Measurements from ENCODE around the gene PROM1. TPM values are rescaled to one million over a fixed set of nuclear protein-coding genes. Genes with fewer than 3 reads are reported as not detected.

Gene PROM1
- total RNA-seq, 1 experiment from 2014 or later: not detected

DNA sequence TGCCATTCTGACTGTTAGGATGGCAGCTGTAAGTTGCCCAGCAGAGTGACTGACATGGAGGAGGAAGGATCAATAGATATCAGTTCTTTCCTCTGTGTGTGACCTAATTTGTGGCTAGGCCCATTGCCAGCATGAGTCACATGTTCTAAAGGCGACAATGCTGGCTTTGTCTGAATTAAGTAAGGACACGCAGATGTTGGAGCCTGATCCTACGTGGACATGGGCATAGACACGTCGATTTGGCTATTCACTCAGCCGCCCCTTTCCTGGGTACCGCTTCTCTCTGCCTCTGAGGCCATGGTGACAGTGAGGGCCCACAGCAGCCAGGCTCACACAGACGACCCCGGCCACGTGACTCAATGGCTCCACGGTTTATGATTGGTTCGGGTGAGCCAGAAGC is 16.3 kb downstream of the PROM1 start:
- Histone ChIP-seq H3K27me3 (replicated peaks) (no peaks in the 10 kb centered on the region), H3K27ac (no peak overlapping the region), H3K4me1 (replicated peaks) (no peaks in the 10 kb centered on the region), H3K9me3 (replicated peaks) (no peaks in the 10 kb centered on the region), H3K4me3 (no peak overlapping the region), H3K36me3 (no peaks in the 10 kb centered on the region)
- DNase-seq (ENCODE audit: low read depth in 1 of 2, low spot score in 2 of 2): no peak

DNA sequence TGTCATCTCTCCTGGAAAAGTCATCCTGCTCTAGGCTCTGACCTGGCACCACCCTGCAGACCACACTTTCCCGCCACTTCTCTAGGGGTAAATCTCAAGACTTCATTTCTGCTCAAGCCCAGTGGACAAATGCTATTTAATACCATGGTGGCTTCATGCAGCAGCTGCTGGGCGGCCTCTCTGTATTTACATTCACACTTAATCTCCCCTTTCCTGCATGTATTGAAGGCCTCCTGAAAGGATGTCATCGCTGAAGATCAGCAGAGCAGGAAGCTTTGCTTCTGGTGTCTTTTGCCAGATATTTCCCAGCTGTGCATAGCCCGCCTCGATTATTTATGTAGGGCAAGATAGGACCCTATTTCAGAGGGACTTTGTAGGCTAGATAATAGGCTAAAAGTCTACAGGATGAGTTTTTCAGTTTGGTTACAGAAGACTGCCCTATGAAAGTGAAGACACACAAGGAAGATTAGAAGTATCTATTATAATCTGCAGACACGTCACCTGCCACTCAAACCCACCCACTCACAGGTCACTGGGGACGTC is 17.2 kb downstream of the PROM1 start:
- no peaks in the 10 kb centered on the region for H3K9me3 ChIP-seq (replicated peaks)
- H3K4me3 ChIP-seq: no peak overlapping the region
- H3K27me3 ChIP-seq (replicated peaks): no peaks in the 10 kb centered on the region
- H3K4me1 ChIP-seq (replicated peaks): no peaks in the 10 kb centered on the region
- no peak for DNase-seq (ENCODE audit: low read depth in 1 of 2, low spot score in 2 of 2)
- H3K27ac ChIP-seq: no peak overlapping the region
- H3K36me3 ChIP-seq: no peaks in the 10 kb centered on the region

DNA sequence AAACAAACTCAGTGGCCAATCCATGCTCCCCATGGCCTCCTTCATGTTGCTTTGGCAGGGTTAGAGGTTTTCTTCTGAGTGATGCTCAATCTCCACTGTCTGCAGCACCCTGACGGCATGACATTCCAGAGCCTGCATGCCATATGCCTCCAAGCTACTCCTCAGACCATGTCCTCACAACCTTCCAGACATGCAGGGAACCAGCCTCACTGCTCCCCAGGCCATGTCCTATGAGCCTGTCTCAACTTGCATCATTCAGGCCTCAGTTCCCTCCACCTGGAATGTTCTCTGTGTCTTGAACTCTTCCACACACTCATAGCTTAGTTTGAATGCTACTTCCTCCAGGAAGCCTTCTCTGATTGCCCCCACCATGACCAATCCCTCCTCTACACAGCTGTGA is 18.8 kb downstream of the PROM1 start:
- Histone ChIP-seq H3K4me3 (no peak overlapping the region), H3K27me3 (replicated peaks) (no peaks in the 10 kb centered on the region), H3K4me1 (replicated peaks) (no peaks in the 10 kb centered on the region), H3K9me3 (replicated peaks) (no peaks in the 10 kb centered on the region), H3K36me3 (no peaks in the 10 kb centered on the region), H3K27ac (no peak overlapping the region)
- no peak for DNase-seq (ENCODE audit: low read depth in 1 of 2, low spot score in 2 of 2)

DNA sequence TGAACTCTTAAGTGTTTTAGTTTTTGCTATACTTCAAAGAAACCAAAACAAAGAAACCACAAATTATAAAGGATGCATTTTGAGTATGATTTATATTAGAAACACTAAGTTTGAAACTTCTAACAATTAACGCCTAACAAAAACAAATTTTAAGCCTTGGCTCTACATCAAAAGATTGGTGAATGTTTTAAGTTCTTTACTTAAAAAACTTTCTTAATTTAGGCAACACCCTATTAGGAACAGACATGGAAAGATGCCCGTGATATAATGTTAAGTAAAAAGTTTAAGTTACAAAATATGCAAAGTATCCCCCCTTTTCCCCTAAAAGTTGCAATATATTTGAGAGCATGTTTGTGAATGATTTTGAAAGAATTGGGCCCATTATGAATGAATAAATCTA is 21.2 kb downstream of the PROM1 start:
- Histone ChIP-seq H3K36me3 (no peaks in the 10 kb centered on the region), H3K27me3 (replicated peaks) (no peaks in the 10 kb centered on the region), H3K27ac (no peak overlapping the region), H3K4me1 (replicated peaks) (no peaks in the 10 kb centered on the region), H3K9me3 (replicated peaks) (no peaks in the 10 kb centered on the region), H3K4me3 (no peak overlapping the region)
- DNase-seq (ENCODE audit: low read depth in 1 of 2, low spot score in 2 of 2): no peak

DNA sequence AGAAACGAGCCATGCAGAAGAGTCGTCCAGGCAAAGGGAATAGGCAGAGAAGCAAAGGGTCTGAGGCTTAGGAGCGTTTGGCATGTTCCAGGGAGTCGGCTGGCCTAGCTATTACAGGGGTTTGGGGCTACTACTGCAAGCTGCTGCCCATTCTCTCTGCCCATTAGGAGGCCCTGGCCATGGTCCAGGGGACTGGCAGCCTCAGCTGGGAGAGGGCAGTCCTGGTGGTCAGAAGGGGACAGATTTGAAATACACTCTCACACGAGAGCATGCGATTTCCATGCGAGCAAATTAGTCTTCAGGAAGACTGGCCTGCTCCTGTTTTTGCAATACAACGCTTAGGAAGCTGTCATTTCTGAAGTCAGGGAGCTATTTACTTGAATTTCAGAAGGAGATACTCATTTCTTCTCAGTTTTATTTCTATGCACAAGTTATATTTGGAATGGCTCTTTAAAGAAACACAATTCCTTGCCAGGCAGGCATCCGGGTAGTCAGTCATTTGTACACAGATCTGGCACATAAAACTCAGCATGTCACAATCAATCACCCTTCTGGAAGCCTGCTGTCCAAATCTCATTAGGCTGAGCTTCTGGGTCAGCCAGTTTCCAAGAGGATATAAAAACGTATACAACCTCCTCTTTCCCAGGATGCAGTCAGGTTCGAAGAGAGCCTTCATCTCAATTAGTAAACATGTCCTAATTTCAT is 27.0 kb downstream of the PROM1 start:
- Histone ChIP-seq H3K27me3 (replicated peaks) (no peaks in the 10 kb centered on the region), H3K4me3 (no peak overlapping the region), H3K36me3 (no peaks in the 10 kb centered on the region), H3K4me1 (replicated peaks) (no peaks in the 10 kb centered on the region), H3K27ac (no peak overlapping the region), H3K9me3 (replicated peaks) (no peaks in the 10 kb centered on the region)
- no peak for DNase-seq (ENCODE audit: low read depth in 1 of 2, low spot score in 2 of 2)

DNA sequence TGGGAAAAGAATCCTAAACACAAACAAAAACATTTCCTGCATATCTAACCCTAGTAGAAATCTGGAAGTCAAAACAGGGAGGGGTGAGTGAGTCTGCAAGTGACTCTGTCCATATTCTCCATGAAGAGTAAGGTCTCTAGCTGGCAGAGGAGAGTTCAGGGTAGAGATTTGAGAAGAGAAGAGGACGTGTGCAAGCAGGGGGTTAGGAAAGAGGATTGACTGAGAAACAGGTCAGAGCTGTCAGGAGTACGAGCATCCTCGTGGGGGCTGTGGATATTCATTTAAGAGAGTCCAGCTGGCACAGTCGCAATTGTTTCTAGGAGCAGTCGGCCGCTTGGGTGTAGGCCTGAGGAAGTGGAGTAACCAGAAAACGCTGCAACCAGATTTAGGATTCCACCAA is 27.9 kb downstream of the PROM1 start:
- Histone ChIP-seq H3K4me3 (no peak overlapping the region), H3K36me3 (no peaks in the 10 kb centered on the region), H3K4me1 (replicated peaks) (no peaks in the 10 kb centered on the region), H3K27ac (no peak overlapping the region), H3K27me3 (replicated peaks) (no peaks in the 10 kb centered on the region), H3K9me3 (replicated peaks) (no peaks in the 10 kb centered on the region)
- no peak for DNase-seq (ENCODE audit: low read depth in 1 of 2, low spot score in 2 of 2)

DNA sequence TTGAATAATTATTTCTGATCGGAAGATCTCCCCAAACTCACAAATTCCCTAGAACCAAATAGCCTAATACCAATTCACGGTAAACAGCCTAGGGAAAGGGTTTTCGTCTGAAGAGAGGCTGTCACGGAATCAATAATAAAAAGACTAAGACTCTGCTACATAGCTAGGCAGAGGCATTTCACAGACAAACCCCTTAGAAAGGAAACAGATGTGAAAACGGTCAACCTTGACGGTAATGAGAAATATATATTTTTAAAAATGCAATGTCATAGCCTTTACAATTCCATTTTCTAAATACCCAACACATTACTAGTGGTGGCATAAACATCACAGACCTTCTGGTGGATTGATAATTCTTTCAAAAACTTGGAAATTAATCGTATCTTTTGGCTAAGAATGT is 28.4 kb downstream of the PROM1 start:
- Histone ChIP-seq H3K4me1 (replicated peaks) (no peaks in the 10 kb centered on the region), H3K36me3 (no peaks in the 10 kb centered on the region), H3K9me3 (replicated peaks) (no peaks in the 10 kb centered on the region), H3K4me3 (no peak overlapping the region), H3K27me3 (replicated peaks) (no peaks in the 10 kb centered on the region), H3K27ac (no peak overlapping the region)
- no peak for DNase-seq (ENCODE audit: low read depth in 1 of 2, low spot score in 2 of 2)

DNA sequence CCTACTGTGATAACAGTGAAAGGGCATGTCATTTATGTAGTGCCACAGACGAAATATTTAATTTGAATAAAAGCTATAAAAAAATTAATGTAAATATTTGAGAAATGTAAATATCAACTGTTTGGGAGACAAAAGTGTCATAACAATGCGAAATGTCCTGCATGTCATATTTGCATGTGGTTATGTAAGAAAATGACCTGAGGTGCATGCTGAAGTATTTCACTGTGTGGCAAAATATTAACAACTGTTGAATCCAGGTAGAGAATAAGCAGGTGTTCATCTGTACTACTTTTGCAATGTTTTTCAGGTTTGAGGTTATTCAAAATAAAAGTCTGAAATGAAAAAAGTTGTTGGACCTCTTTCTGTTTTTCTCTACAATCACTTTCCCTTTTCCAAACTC is 30.9 kb downstream of the PROM1 start:
- H3K4me1 ChIP-seq (replicated peaks): no peaks in the 10 kb centered on the region
- DNase-seq (ENCODE audit: low read depth in 1 of 2, low spot score in 2 of 2): no peak
- no peak overlapping the region for H3K4me3 ChIP-seq
- no peaks in the 10 kb centered on the region for H3K9me3 ChIP-seq (replicated peaks)
- no peak overlapping the region for H3K27ac ChIP-seq
- no peaks in the 10 kb centered on the region for H3K36me3 ChIP-seq
- no peaks in the 10 kb centered on the region for H3K27me3 ChIP-seq (replicated peaks)

DNA sequence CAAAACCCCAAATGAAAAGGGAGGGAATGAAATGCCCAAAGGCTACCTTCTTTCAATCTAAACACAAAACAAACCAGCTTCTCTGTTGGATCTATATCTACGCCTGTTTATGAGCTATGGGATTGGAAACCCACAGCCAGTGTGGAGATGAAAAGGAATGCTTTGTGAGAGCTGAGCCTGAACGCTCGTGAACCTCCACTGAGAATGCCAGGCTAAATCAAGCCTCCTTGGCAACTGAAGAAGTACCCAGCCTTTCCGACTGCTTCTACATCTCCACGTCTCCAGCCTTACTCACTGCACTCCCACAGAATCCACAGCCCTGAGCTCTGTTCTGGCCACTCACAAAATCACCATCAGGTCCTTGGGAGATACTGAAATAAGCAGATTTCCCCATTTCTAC is 31.8 kb downstream of the PROM1 start:
- DNase-seq (ENCODE audit: low read depth in 1 of 2, low spot score in 2 of 2): no peak
- H3K4me1 ChIP-seq (replicated peaks): no peaks in the 10 kb centered on the region
- H3K27ac ChIP-seq: no peak overlapping the region
- no peaks in the 10 kb centered on the region for H3K9me3 ChIP-seq (replicated peaks)
- no peak overlapping the region for H3K4me3 ChIP-seq
- no peaks in the 10 kb centered on the region for H3K27me3 ChIP-seq (replicated peaks)
- H3K36me3 ChIP-seq: no peaks in the 10 kb centered on the region

DNA sequence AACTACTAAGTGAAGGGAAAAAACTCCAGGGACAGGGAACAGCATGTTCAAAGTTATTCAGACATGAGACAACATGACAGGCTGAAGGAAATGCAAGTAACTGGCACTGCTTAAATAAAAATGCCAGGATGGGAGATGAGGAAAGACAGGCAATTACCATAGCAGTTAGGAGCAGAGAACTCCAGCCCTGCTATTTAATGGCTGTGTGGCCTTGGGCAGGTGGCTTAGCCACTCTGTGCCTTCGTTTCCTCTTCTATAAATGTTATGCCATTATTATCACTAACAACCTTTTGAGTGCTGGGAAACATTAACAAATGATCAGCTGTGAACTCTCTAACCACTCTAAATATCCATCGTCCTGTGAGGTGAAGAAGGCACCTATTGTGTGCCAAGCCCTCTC is 32.7 kb downstream of the PROM1 start:
- Histone ChIP-seq H3K36me3 (no peaks in the 10 kb centered on the region), H3K27ac (no peak overlapping the region), H3K4me3 (no peak overlapping the region), H3K9me3 (replicated peaks) (no peaks in the 10 kb centered on the region), H3K27me3 (replicated peaks) (no peaks in the 10 kb centered on the region), H3K4me1 (replicated peaks) (no peaks in the 10 kb centered on the region)
- no peak for DNase-seq (ENCODE audit: low read depth in 1 of 2, low spot score in 2 of 2)

DNA sequence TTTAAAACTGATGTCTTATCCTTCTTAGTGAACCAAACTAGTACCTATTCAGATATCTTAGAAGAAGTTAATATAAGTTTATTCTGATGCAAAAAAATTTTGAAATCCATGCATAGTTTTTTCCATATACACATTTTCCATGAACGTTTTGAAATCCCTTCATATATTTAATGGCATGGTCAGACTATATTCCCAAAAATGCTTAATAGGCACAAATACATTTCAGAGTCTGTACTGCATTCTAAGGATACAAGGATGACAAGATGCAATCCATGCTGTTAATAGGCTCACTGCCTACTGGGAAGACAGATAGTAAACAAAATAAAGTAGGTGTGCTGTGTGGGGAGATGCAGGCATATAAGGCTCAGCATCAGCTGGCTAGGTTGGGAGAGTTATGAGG is 33.2 kb downstream of the PROM1 start:
- H3K27me3 ChIP-seq (replicated peaks): no peaks in the 10 kb centered on the region

DNA sequence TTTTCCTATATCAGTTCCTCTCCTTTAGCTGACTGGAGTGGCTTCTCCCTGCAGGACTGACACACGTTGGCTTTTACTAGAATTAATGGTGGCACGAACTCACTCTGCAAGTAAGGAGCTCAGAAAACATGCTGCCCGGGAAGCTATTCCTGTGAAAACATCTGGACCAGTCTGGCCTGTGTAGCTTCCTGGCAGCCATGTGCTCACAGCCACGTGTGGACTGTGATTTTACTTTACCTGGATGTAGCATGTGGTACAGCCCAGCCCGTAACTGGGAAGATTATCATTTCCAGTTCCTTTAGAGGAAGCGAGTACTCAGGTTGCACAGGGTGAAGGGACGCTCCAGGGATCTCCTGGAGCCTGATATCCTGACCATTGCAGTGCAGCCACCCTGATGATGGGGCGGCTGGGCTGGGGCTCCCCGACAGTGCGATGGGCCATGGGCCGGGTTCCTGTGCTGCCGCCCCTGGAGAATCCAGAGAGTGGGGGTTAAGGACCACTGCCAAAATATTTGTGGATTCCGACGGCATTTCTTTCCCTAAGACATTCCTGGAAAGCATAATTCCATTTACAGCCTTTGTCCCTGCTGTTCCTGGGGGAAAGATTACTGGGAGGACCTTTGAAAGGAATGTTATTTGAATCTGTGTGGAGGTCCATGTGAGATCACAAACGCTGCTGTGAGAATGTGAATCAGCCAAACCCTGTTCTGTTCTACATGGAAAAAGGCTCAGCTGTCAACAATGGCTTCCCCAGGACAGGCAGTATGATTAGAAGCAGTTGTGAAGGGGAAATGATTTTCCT is 35.0 kb downstream of the PROM1 start:
- H3K27me3 ChIP-seq (replicated peaks): no peaks in the 10 kb centered on the region
- H3K9me3 ChIP-seq (replicated peaks): no peaks in the 10 kb centered on the region
- H3K27ac ChIP-seq: no peak overlapping the region
- no peaks in the 10 kb centered on the region for H3K4me1 ChIP-seq (replicated peaks)
- H3K36me3 ChIP-seq: no peaks in the 10 kb centered on the region
- H3K4me3 ChIP-seq: no peak overlapping the region
- DNase-seq (ENCODE audit: low read depth in 1 of 2, low spot score in 2 of 2): no peak

More for the DNA sequence above, 33.2 kb downstream of the PROM1 start:
- no peak overlapping the region for H3K27ac ChIP-seq
- H3K9me3 ChIP-seq (replicated peaks): no peaks in the 10 kb centered on the region
- H3K4me1 ChIP-seq (replicated peaks): no peaks in the 10 kb centered on the region
- DNase-seq (ENCODE audit: low read depth in 1 of 2, low spot score in 2 of 2): no peak
- H3K36me3 ChIP-seq: no peaks in the 10 kb centered on the region
- H3K4me3 ChIP-seq: no peak overlapping the region

DNA sequence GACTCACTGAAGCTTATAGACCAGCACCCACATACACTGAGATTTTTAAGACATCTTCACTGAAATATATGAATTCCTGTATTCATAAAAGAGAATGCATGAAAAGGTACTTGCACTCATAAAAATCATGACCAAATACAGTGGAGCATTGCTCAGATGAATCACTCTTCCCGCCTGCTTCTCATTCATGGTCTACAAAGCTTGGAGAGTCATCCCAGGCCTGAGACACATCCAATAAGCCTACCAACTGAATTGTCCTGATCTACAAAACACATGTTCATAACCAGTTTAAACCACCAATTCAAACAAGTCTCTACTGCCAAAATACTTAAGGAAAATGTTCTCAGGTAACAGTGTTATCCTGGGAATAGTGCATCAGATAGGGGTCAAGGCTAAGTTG is 38.1 kb downstream of the PROM1 start:
- H3K36me3 ChIP-seq: no peaks in the 10 kb centered on the region
- H3K27ac ChIP-seq: no peak overlapping the region
- no peak for DNase-seq (ENCODE audit: low read depth in 1 of 2, low spot score in 2 of 2)
- no peak overlapping the region for H3K4me3 ChIP-seq
- H3K27me3 ChIP-seq (replicated peaks): no peaks in the 10 kb centered on the region
- H3K4me1 ChIP-seq (replicated peaks): no peaks in the 10 kb centered on the region
- H3K9me3 ChIP-seq (replicated peaks): no peaks in the 10 kb centered on the region

DNA sequence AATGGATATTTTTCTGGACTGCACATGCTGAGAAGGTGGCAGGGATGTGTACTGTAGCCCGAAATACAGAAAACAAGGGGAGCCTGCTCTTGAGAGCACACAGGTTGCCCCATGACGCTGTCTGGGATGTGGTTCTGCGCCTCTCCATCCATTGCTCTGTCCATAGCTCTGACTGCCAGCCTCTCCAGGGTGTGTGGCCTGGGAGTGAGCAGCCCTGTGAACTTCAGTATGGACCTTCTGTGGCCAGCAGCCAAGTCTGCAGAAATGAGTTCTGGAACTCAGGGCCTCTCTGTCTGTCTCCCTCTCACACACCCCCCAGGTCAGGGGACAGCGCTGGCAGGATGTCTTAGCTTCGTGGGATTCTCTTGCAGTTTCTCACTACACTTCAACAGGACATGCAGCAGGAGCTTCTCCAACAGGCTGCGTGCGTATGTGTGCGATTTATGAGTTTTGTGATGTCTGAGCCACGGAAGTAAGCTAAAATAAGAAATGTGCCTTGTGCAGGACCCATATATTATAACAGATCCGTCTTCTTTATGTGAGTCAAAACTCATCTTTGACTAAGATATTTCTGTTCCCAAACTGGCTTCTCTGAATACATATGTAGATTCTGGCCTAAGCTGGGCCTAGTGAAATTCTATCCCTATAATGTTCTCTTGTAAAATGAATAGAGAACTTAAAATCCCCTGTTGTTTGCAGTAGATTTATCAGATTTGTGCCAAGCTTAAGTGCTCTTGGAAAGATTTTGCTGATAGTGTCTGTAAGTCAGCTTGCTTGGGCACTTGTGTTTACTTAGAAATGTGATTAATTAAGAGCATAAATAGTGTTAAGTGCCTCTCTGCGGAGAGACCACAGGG is 40.0 kb downstream of the PROM1 start:
- DNase-seq (ENCODE audit: low read depth in 1 of 2, low spot score in 2 of 2): no peak
- no peak overlapping the region for H3K27ac ChIP-seq
- H3K27me3 ChIP-seq (replicated peaks): no peaks in the 10 kb centered on the region
- no peaks in the 10 kb centered on the region for H3K9me3 ChIP-seq (replicated peaks)
- no peak overlapping the region for H3K4me3 ChIP-seq
- no peaks in the 10 kb centered on the region for H3K36me3 ChIP-seq
- H3K4me1 ChIP-seq (replicated peaks): no peaks in the 10 kb centered on the region
